Measurements from ENCODE around the gene SLC45A2.
"Not testable (repeated sequence)": the region's sequence is repeated elsewhere in the genome, so short reads cannot be mapped to it uniquely, and the experiment has no call there.

Gene SLC45A2

GRCh38 chr5:33969572-33970452 is 14.7 kb downstream of the SLC45A2 start:
- no peak overlapping the region for H3K4me3 ChIP-seq (ENCODE audit: insufficient read length, low read depth)
- TF ChIP-seq SUZ12 (IDR thresholded peaks at IDR 0.05; ENCODE audit: extremely low read depth, insufficient read depth, insufficient read length) (no peak), ZNF274 (IDR thresholded peaks at IDR 0.05; ENCODE audit: low read depth, low read length) (no peak), YY1 (IDR thresholded peaks at IDR 0.05; ENCODE audit: insufficient read depth, insufficient read length) (no peak)
- H3K9me3 ChIP-seq (ENCODE audit: insufficient read depth, low read length), result no peaks in the 10 kb centered on the region
- no peaks in the 10 kb centered on the region for H3K36me3 ChIP-seq (ENCODE audit: insufficient read depth, insufficient read length, low read length)
- H3K9ac ChIP-seq (ENCODE audit: insufficient read length, low read depth), result no peak overlapping the region
- no peaks in the 10 kb centered on the region for H3K4me1 ChIP-seq (ENCODE audit: insufficient read depth, insufficient read length)
- DNase-seq (ENCODE audit: low read depth, low spot score), result no peak
- no peaks in the 10 kb centered on the region for H3K27me3 ChIP-seq (ENCODE audit: insufficient read depth, insufficient read length)

GRCh38 chr5:33968211-33969005 is 16.1 kb downstream of the SLC45A2 start:
- Histone ChIP-seq H3K4me3 (ENCODE audit: insufficient read length, low read depth) (no peak overlapping the region), H3K4me1 (ENCODE audit: insufficient read depth, insufficient read length) (no peaks in the 10 kb centered on the region), H3K9me3 (ENCODE audit: insufficient read depth, low read length) (no peaks in the 10 kb centered on the region), H3K36me3 (ENCODE audit: insufficient read depth, insufficient read length, low read length) (no peaks in the 10 kb centered on the region), H3K27me3 (ENCODE audit: insufficient read depth, insufficient read length) (no peaks in the 10 kb centered on the region), H3K9ac (ENCODE audit: insufficient read length, low read depth) (no peak overlapping the region)
- TF ChIP-seq YY1 (IDR thresholded peaks at IDR 0.05; ENCODE audit: insufficient read depth, insufficient read length) (no peak), ZNF274 (IDR thresholded peaks at IDR 0.05; ENCODE audit: low read depth, low read length) (no peak), SUZ12 (IDR thresholded peaks at IDR 0.05; ENCODE audit: extremely low read depth, insufficient read depth, insufficient read length) (no peak)
- no peak for DNase-seq (ENCODE audit: low read depth, low spot score)

GRCh38 chr5:33966805-33967204 is 17.7 kb downstream of the SLC45A2 start:
- no peaks in the 10 kb centered on the region for H3K36me3 ChIP-seq (ENCODE audit: insufficient read depth, insufficient read length, low read length)
- no peak overlapping the region for H3K9ac ChIP-seq (ENCODE audit: insufficient read length, low read depth)
- H3K4me3 ChIP-seq (ENCODE audit: insufficient read length, low read depth), result no peak overlapping the region
- H3K4me1 ChIP-seq (ENCODE audit: insufficient read depth, insufficient read length), result no peaks in the 10 kb centered on the region
- H3K27me3 ChIP-seq (ENCODE audit: insufficient read depth, insufficient read length), result no peaks in the 10 kb centered on the region
- H3K9me3 ChIP-seq (ENCODE audit: insufficient read depth, low read length), result no peaks in the 10 kb centered on the region
- DNase-seq (ENCODE audit: low read depth, low spot score), result no peak
- TF ChIP-seq YY1 (IDR thresholded peaks at IDR 0.05; ENCODE audit: insufficient read depth, insufficient read length) (no peak), SUZ12 (IDR thresholded peaks at IDR 0.05; ENCODE audit: extremely low read depth, insufficient read depth, insufficient read length) (no peak), ZNF274 (IDR thresholded peaks at IDR 0.05; ENCODE audit: low read depth, low read length) (no peak)

GRCh38 chr5:33964132-33964700 is 20.3 kb downstream of the SLC45A2 start:
- Histone ChIP-seq H3K36me3 (ENCODE audit: insufficient read depth, insufficient read length, low read length) (no peaks in the 10 kb centered on the region), H3K4me3 (ENCODE audit: insufficient read length, low read depth) (no peak overlapping the region), H3K27me3 (ENCODE audit: insufficient read depth, insufficient read length) (no peaks in the 10 kb centered on the region), H3K4me1 (ENCODE audit: insufficient read depth, insufficient read length) (no peaks in the 10 kb centered on the region), H3K9me3 (ENCODE audit: insufficient read depth, low read length) (no peaks in the 10 kb centered on the region), H3K9ac (ENCODE audit: insufficient read length, low read depth) (no peak overlapping the region)
- TF ChIP-seq ZNF274 (IDR thresholded peaks at IDR 0.05; ENCODE audit: low read depth, low read length) (no peak), YY1 (IDR thresholded peaks at IDR 0.05; ENCODE audit: insufficient read depth, insufficient read length) (no peak), SUZ12 (IDR thresholded peaks at IDR 0.05; ENCODE audit: extremely low read depth, insufficient read depth, insufficient read length) (no peak)
- DNase-seq (ENCODE audit: low read depth, low spot score), result no peak

GRCh38 chr5:33958176-33958575 is 26.3 kb downstream of the SLC45A2 start:
- Histone ChIP-seq H3K9me3 (ENCODE audit: insufficient read depth, low read length) (no peaks in the 10 kb centered on the region), H3K4me1 (ENCODE audit: insufficient read depth, insufficient read length) (no peaks in the 10 kb centered on the region), H3K27me3 (ENCODE audit: insufficient read depth, insufficient read length) (no peaks in the 10 kb centered on the region), H3K4me3 (ENCODE audit: insufficient read length, low read depth) (no peak overlapping the region), H3K36me3 (ENCODE audit: insufficient read depth, insufficient read length, low read length) (no peaks in the 10 kb centered on the region), H3K9ac (ENCODE audit: insufficient read length, low read depth) (no peak overlapping the region)
- no peak for DNase-seq (ENCODE audit: low read depth, low spot score)
- no peak for TF ChIP-seq YY1 (IDR thresholded peaks at IDR 0.05; ENCODE audit: insufficient read depth, insufficient read length)
- no peak for TF ChIP-seq SUZ12 (IDR thresholded peaks at IDR 0.05; ENCODE audit: extremely low read depth, insufficient read depth, insufficient read length)
- no peak for TF ChIP-seq ZNF274 (IDR thresholded peaks at IDR 0.05; ENCODE audit: low read depth, low read length)

- Histone ChIP-seq H3K27me3 (ENCODE audit: insufficient read depth, insufficient read length) (no peaks in the 10 kb centered on the region), H3K4me3 (ENCODE audit: insufficient read length, low read depth) (no peak overlapping the region), H3K4me1 (ENCODE audit: insufficient read depth, insufficient read length) (no peaks in the 10 kb centered on the region), H3K9me3 (ENCODE audit: insufficient read depth, low read length) (no peaks in the 10 kb centered on the region), H3K36me3 (ENCODE audit: insufficient read depth, insufficient read length, low read length) (no peaks in the 10 kb centered on the region), H3K9ac (ENCODE audit: insufficient read length, low read depth) (no peak overlapping the region)
- DNase-seq (ENCODE audit: low read depth, low spot score), result no peak
- no peak for TF ChIP-seq SUZ12 (IDR thresholded peaks at IDR 0.05; ENCODE audit: extremely low read depth, insufficient read depth, insufficient read length)
- no peak for TF ChIP-seq YY1 (IDR thresholded peaks at IDR 0.05; ENCODE audit: insufficient read depth, insufficient read length)
- no peak for TF ChIP-seq ZNF274 (IDR thresholded peaks at IDR 0.05; ENCODE audit: low read depth, low read length)
These were observed 26.8 kb downstream of the SLC45A2 start for GRCh38 chr5:33957577-33958150.

GRCh38 chr5:33952175-33952574 is 32.3 kb downstream of the SLC45A2 start:
- not testable (repeated sequence) for H3K4me3 ChIP-seq (ENCODE audit: insufficient read length, low read depth); DNase-seq (ENCODE audit: low read depth, low spot score); H3K9me3 ChIP-seq (ENCODE audit: insufficient read depth, low read length); H3K36me3 ChIP-seq (ENCODE audit: insufficient read depth, insufficient read length, low read length); H3K9ac ChIP-seq (ENCODE audit: insufficient read length, low read depth); H3K27me3 ChIP-seq (ENCODE audit: insufficient read depth, insufficient read length); H3K4me1 ChIP-seq (ENCODE audit: insufficient read depth, insufficient read length)
